Measurements from ENCODE around the gene RBMS2. TPM values are rescaled to one million over a fixed set of nuclear protein-coding genes. Genes with fewer than 3 reads are reported as not detected.

RBMS2 gene
- total RNA-seq, 1 experiment from 2014 or later, result 40.8 TPM

DNA sequence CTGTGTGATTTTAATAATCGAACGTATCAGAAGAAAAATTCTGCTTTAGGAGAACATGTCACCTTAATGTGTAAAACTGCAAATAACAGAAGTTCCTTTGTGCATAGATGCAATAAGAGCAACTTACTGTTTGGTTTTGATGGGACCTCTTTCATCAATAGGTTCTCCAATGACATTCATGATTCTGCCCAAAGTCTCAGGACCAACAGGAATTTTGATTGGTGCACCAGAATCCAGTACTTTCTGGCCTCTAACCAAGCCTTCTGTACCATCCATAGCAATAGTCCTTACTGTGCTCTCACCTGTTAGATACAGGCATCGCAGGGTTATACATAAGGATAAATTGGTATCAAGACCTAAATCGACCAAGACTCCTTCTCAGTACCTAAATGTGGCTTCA, 123.0 kb downstream of the RBMS2 start:
- intact Hi-C loops (cut with micrococcal nuclease), result no loop called here
- H3K4me2 ChIP-seq (ENCODE audit: low read length), result peak overlapping the region; percentile 80
- ATAC-seq (no peak), DNase-seq (ENCODE audit: low read depth, low spot score) (no peak)
- H3K9me2 ChIP-seq (ENCODE audit: insufficient read depth), result no peaks in the 10 kb centered on the region
- no peaks in the 10 kb centered on the region for H3K9me3 ChIP-seq (ENCODE audit: control insufficient read depth in 1 of 2, insufficient read depth in 1 of 2, low read depth in 1 of 2, low read length in 2 of 2)
- ChIA-PET CTCF (interaction anchor here (3.2 kb wide), 1 partner anchor 8 kb away, joined by 19 read pairs; no protein-coding TSS in a partner anchor), POLR2A (interaction anchor here (3.3 kb wide), 1 partner anchor 8 kb away, joined by 23 read pairs; no protein-coding TSS in a partner anchor), RAD21 (ENCODE audit: low non-redundant PET in 1 of 2, low total read pairs in 2 of 2, uncharacterized antibody in 2 of 2, unreplicated experiment in 2 of 2) (no interaction called here)
- no peaks in the 10 kb centered on the region for H3K27me3 ChIP-seq (ENCODE audit: insufficient read depth, low read length)
- H3K9ac ChIP-seq (ENCODE audit: low read length), result peak overlapping the region; percentile 96
- peaks cover 62% of the 10 kb centered on the region for H3K79me2 ChIP-seq (ENCODE audit: insufficient read depth, low read length)
- BruUV-seq (replicated peaks), result no TSS peak
- H2AFZ ChIP-seq (ENCODE audit: low read depth, low read length, poor library complexity, severe bottlenecking), result no peak overlapping the region
- peak overlapping the region; percentile 78 for H3K27ac ChIP-seq (ENCODE audit: low read depth, low read length)
- H3K4me3 ChIP-seq (replicated peaks in 1 of 2; ENCODE audit: low read depth in 1 of 2, low read length in 2 of 2), result peak overlapping the region; percentile 99 to 100
- peaks cover 39 to 41% of the 10 kb centered on the region in 2 experiments for H3K36me3 ChIP-seq (ENCODE audit: control insufficient read depth in 1 of 2, insufficient read depth in 2 of 2, low read length in 2 of 2)
- TF ChIP-seq MAX (IDR thresholded peaks at IDR 0.05) (no peak), JUND (IDR thresholded peaks at IDR 0.05) (no peak), POLR2AphosphoS5 (IDR thresholded peaks at IDR 0.05; ENCODE audit: low read depth, low read length) (no peak), POLR2A (IDR thresholded peaks at IDR 0.05; ENCODE audit: borderline replicate concordance, extremely low read depth, insufficient read depth, insufficient read length) (no peak), RAD21 (IDR thresholded peaks at IDR 0.05; ENCODE audit: low read depth) (no peak), ZBTB33 (IDR thresholded peaks at IDR 0.05; ENCODE audit: extremely low read depth, insufficient replicate concordance, low read length) (no peak)
- H3K4me1 ChIP-seq (ENCODE audit: control insufficient read depth in 1 of 2, insufficient read depth in 2 of 2, low read length in 2 of 2), result peaks cover 2 to 19% of the 10 kb centered on the region in 2 experiments; a peak in 3 of 4 replicates
- H4K20me1 ChIP-seq (ENCODE audit: insufficient read depth), result peaks cover 21% of the 10 kb centered on the region; the same call in 1 of the 2 replicates
